GM10266 (cell line): ENCODE results near the gene MOK.

ENCODE experiments used
- DNase-seq: peaks from one replicate; pipeline ENCODE4 v3.0.0; 2012; ENCODE audit errors: extremely low spot score
- TF ChIP-seq, protein P1 (sequence below): IDR thresholded peaks from 2 replicates; pipeline ENCODE4 v1.5.1; 2012; ENCODE audit warnings: mild to moderate bottlenecking, low read depth; ENCODE audit not compliant: control insufficient read depth, insufficient read depth; ENCODE audit errors: missing control alignments

The MOK gene

DNA sequence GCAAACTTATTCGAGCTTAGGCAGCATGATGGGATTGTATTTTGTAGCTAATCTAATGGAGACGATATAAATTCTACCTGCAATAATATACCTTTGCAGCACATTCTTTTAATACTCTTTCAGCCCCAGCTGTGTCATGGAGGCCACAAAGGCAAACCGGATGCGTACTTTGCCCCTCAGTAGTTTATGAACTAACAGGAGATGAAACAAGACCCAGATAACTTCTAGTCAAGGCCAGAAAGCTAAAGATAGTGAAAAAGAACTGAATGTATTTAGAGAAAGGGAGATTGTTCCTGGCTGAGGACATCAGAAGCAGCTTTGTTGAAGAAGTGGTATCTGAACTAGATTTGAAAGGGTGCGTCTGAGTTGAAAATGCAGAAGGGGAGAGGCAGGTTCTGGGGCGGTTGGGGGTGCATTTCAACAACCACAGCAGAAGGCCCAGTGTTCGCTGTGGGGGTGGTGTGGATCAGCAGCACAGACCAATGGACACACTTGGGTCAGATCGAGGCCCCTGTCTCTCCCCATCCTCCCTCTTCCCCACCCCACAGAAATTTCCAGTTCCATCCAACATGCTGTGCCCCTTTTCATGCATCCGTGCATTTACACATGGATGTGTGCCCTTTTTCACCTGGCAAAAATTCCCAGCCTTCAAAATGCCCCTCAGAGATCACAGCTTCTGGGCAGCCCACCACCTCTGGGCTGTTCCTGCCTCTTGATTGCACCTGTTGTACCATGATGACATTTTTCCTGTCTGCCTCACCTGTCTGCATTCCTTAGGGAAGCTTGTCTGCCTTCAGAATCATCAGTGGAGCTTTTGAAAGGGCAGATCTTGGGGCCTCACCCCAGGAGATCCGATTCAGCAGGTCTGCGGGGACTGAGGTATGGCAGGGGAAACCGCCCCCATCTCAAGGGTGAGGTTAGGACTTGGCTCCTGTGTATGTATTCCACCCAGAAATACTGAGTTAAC is 16.8 kb upstream of the MOK start:
- TF ChIP-seq, protein P1, sequence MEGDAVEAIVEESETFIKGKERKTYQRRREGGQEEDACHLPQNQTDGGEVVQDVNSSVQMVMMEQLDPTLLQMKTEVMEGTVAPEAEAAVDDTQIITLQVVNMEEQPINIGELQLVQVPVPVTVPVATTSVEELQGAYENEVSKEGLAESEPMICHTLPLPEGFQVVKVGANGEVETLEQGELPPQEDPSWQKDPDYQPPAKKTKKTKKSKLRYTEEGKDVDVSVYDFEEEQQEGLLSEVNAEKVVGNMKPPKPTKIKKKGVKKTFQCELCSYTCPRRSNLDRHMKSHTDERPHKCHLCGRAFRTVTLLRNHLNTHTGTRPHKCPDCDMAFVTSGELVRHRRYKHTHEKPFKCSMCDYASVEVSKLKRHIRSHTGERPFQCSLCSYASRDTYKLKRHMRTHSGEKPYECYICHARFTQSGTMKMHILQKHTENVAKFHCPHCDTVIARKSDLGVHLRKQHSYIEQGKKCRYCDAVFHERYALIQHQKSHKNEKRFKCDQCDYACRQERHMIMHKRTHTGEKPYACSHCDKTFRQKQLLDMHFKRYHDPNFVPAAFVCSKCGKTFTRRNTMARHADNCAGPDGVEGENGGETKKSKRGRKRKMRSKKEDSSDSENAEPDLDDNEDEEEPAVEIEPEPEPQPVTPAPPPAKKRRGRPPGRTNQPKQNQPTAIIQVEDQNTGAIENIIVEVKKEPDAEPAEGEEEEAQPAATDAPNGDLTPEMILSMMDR: no peak
- no peak for DNase-seq

DNA sequence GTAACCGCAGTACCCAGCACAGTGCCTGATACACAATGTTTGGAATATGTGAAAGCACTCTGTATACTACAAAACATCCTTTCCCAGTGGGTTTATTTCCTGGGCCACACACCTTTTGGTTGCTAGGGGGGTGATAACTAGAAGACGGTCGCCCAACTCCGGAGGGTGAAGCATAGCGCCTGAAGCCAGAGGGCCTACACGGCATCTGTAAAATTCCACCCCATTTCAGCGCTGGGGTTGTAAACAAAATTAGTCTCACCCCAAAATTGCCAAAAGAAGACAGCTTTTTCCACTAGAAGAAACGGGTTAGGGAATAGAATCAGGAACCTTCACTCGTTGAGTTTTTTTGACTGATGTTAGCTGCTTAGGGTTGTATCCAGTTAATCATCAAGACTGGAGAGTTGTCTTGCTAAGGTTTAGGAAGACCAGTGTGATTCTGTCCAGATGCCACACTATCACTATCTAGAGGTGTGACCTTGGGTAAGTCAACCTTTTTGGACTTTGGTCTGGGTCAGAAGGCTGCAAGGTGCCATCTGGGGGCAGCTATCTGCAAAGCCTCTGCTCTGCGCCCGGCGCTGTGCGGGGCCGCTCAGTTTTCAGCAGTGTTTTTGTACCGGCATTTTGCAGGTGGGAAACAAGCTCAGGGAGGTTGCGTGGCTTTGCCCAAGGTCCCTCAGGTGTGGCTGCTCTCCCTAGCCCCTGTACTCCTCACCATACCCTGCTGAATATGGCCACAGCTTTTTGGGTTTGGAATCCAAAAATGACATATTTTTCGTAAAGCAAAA is 15.9 kb upstream of the MOK start:
- DNase-seq: no peak
- TF ChIP-seq, protein P1: no peak

DNA sequence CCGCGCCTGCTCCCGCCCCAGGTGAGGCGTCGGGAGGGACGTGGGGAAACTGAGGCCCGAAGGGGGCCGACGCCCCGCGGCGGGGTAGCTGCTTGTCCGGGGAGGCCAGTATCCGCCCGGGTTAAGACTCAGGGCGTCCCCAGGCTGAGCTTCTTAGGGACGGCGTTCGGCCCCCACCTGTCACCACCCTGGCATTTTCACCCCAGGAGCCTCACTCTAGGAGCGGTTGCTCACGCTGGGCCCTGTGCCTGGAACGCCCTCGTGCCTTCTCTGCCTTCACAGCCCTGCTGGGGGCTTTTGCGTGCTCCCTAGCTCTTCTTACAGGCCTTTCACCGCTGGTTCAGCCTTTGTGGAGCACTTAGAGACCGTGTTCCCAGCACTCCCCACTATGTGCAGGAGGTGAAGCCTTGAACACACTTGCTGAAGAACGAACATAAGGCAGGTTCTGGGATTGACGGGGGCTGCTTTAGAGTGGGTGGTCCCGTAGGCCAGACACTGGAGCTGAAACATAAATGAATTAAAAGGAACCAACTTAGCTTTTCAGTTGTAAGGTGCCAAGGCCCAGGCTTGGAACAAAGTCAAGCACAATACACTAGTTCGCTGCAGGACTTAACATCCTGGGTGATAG is 15.2 kb upstream of the MOK start:
- TF ChIP-seq, protein P1: no peak
- peak; percentile 49 for DNase-seq

DNA sequence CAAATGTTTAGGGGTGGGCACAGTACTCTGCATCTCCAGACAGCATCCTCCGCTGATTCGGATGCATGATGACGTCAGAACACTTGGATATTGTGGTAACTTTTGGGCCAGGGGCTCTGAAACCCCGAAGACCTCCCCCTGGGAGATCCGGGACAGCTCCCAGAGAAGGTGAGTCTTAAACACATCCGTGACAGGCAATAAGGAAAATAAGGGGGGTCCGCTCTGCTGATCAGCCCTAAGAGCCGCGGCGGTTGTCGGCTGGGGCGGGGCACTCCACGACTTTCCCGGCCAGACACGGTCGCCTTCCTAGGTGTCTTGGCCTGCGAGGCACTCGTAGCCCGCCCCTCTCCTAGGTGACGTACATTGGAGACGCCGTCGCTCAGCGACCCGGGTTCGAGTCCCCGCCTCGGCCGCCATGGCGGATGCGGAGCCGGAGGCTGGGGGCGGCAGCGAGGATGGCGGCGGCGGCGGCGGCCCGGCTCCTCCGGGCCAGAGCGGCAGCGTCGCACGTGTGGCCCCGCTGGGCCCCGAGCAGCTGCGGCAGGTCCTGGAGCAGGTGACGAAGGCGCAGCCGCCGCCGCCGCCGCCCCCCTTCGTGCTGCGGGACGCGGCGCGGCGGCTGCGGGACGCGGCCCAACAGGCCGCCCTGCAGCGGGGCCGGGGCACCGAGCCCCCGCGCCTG is 14.5 kb upstream of the MOK start, which contains the start of gene ZNF839:
Gene ZNF839 (plus strand): TSS at position 396 of the 682 bp plus-strand sequence. CDS start 20 bp downstream, at position 416.
- TF ChIP-seq, protein P1: no peak
- peak; percentile 96 for DNase-seq

GRCh38 chr14:102318781-102319276 is 13.9 kb upstream of the MOK start:
- DNase-seq: no peak
- TF ChIP-seq, protein P1: no peak

- TF ChIP-seq, protein P1: peak; percentile 36
- DNase-seq: peak; percentile 57
These were observed 12.7 kb upstream of the MOK start for GRCh38 chr14:102317564-102318248.
